Measurements from ENCODE around the gene VSTM4.

Gene VSTM4

GRCh38 chr10:49110684-49111319, 4.5 kb downstream of the VSTM4 start:
- no peak for ATAC-seq (replicated peaks; ENCODE audit: extremely low read depth, poor library complexity, severe bottlenecking)
- Mint-ChIP-seq H3K4me3 (no peak overlapping the region), H3K36me3 (ENCODE audit: insufficient read depth) (no peaks in the 10 kb centered on the region), H3K27ac (ENCODE audit: low read depth) (no peak overlapping the region), H3K9me3 (no peaks in the 10 kb centered on the region), H3K27me3 (peaks cover 24% of the 10 kb centered on the region), H3K4me1 (no peaks in the 10 kb centered on the region)
- no peak for DNase-seq (ENCODE audit: low spot score in 2 of 2)

- ATAC-seq (replicated peaks; ENCODE audit: extremely low read depth, poor library complexity, severe bottlenecking), result no peak
- no peak for DNase-seq (ENCODE audit: low spot score in 2 of 2)
- Mint-ChIP-seq H3K36me3 (ENCODE audit: insufficient read depth) (no peaks in the 10 kb centered on the region), H3K4me1 (no peaks in the 10 kb centered on the region), H3K9me3 (no peaks in the 10 kb centered on the region), H3K4me3 (no peak overlapping the region), H3K27me3 (peaks cover 27% of the 10 kb centered on the region), H3K27ac (ENCODE audit: low read depth) (no peak overlapping the region)
Measured at GRCh38 chr10:49109669-49110340, 5.5 kb downstream of the VSTM4 start.

GRCh38 chr10:49108656-49109055, 6.7 kb downstream of the VSTM4 start:
- Mint-ChIP-seq H3K4me3 (no peak overlapping the region), H3K4me1 (no peaks in the 10 kb centered on the region), H3K36me3 (ENCODE audit: insufficient read depth) (no peaks in the 10 kb centered on the region), H3K9me3 (no peaks in the 10 kb centered on the region), H3K27ac (ENCODE audit: low read depth) (no peak overlapping the region), H3K27me3 (peaks cover 35% of the 10 kb centered on the region)
- ATAC-seq (replicated peaks; ENCODE audit: extremely low read depth, poor library complexity, severe bottlenecking) (no peak), DNase-seq (ENCODE audit: low spot score in 2 of 2) (no peak)

GRCh38 chr10:49107887-49108267, 7.4 kb downstream of the VSTM4 start:
- Mint-ChIP-seq H3K9me3 (no peaks in the 10 kb centered on the region), H3K27ac (ENCODE audit: low read depth) (no peak overlapping the region), H3K4me3 (no peak overlapping the region), H3K27me3 (peaks cover 35% of the 10 kb centered on the region), H3K4me1 (no peaks in the 10 kb centered on the region), H3K36me3 (ENCODE audit: insufficient read depth) (no peaks in the 10 kb centered on the region)
- ATAC-seq (replicated peaks; ENCODE audit: extremely low read depth, poor library complexity, severe bottlenecking) (no peak), DNase-seq (ENCODE audit: low spot score in 2 of 2) (no peak)

- DNase-seq (ENCODE audit: low spot score in 2 of 2), result no peak
- Mint-ChIP-seq H3K27ac (ENCODE audit: low read depth) (no peak overlapping the region), H3K4me1 (no peaks in the 10 kb centered on the region), H3K36me3 (ENCODE audit: insufficient read depth) (no peaks in the 10 kb centered on the region), H3K4me3 (no peak overlapping the region), H3K9me3 (no peaks in the 10 kb centered on the region), H3K27me3 (peaks cover 37% of the 10 kb centered on the region)
- no peak for ATAC-seq (replicated peaks; ENCODE audit: extremely low read depth, poor library complexity, severe bottlenecking)
Measured at GRCh38 chr10:49107111-49107886, 8.0 kb downstream of the VSTM4 start.

GRCh38 chr10:49106451-49106850, 8.9 kb downstream of the VSTM4 start:
- no peaks in the 10 kb centered on the region for H3K9me3 Mint-ChIP-seq
- DNase-seq (ENCODE audit: low spot score in 2 of 2), result no peak
- H3K4me3 Mint-ChIP-seq, result no peak overlapping the region
- H3K27me3 Mint-ChIP-seq, result peaks cover 40% of the 10 kb centered on the region
- no peak overlapping the region for H3K27ac Mint-ChIP-seq (ENCODE audit: low read depth)
- ATAC-seq (replicated peaks; ENCODE audit: extremely low read depth, poor library complexity, severe bottlenecking), result no peak
- no peaks in the 10 kb centered on the region for H3K4me1 Mint-ChIP-seq
- no peaks in the 10 kb centered on the region for H3K36me3 Mint-ChIP-seq (ENCODE audit: insufficient read depth)

GRCh38 chr10:49105076-49105475, 10.2 kb downstream of the VSTM4 start:
- Mint-ChIP-seq H3K27ac (ENCODE audit: low read depth) (peak overlapping the region; percentile 23), H3K4me3 (no peak overlapping the region), H3K9me3 (no peaks in the 10 kb centered on the region), H3K27me3 (peaks cover 35% of the 10 kb centered on the region), H3K4me1 (no peaks in the 10 kb centered on the region), H3K36me3 (ENCODE audit: insufficient read depth) (no peaks in the 10 kb centered on the region)
- no peak for DNase-seq (ENCODE audit: low spot score in 2 of 2)
- ATAC-seq (replicated peaks; ENCODE audit: extremely low read depth, poor library complexity, severe bottlenecking), result no peak

GRCh38 chr10:49104323-49104722, 11.0 kb downstream of the VSTM4 start:
- Mint-ChIP-seq H3K27me3 (peaks cover 35% of the 10 kb centered on the region), H3K4me3 (no peak overlapping the region), H3K9me3 (no peaks in the 10 kb centered on the region), H3K36me3 (ENCODE audit: insufficient read depth) (no peaks in the 10 kb centered on the region), H3K4me1 (no peaks in the 10 kb centered on the region), H3K27ac (ENCODE audit: low read depth) (no peak overlapping the region)
- no peak for DNase-seq (ENCODE audit: low spot score in 2 of 2)
- no peak for ATAC-seq (replicated peaks; ENCODE audit: extremely low read depth, poor library complexity, severe bottlenecking)

- ATAC-seq (replicated peaks; ENCODE audit: extremely low read depth, poor library complexity, severe bottlenecking), result no peak
- no peaks in the 10 kb centered on the region for H3K36me3 Mint-ChIP-seq (ENCODE audit: insufficient read depth)
- H3K4me3 Mint-ChIP-seq, result no peak overlapping the region
- H3K4me1 Mint-ChIP-seq, result no peaks in the 10 kb centered on the region
- no peak overlapping the region for H3K27ac Mint-ChIP-seq (ENCODE audit: low read depth)
- no peaks in the 10 kb centered on the region for H3K9me3 Mint-ChIP-seq
- DNase-seq (ENCODE audit: low spot score in 2 of 2), result no peak
- H3K27me3 Mint-ChIP-seq, result peaks cover 37% of the 10 kb centered on the region
Measured at GRCh38 chr10:49103761-49104160, 11.6 kb downstream of the VSTM4 start.

GRCh38 chr10:49099046-49099445, 16.3 kb downstream of the VSTM4 start:
- H3K27me3 Mint-ChIP-seq, result peaks cover 35% of the 10 kb centered on the region
- no peak overlapping the region for H3K27ac Mint-ChIP-seq (ENCODE audit: low read depth)
- H3K4me1 Mint-ChIP-seq, result no peaks in the 10 kb centered on the region
- no peaks in the 10 kb centered on the region for H3K9me3 Mint-ChIP-seq
- no peaks in the 10 kb centered on the region for H3K36me3 Mint-ChIP-seq (ENCODE audit: insufficient read depth)
- ATAC-seq (replicated peaks; ENCODE audit: extremely low read depth, poor library complexity, severe bottlenecking), result no peak
- DNase-seq (ENCODE audit: low spot score in 2 of 2), result no peak
- no peak overlapping the region for H3K4me3 Mint-ChIP-seq

- H3K27ac Mint-ChIP-seq (ENCODE audit: low read depth), result no peak overlapping the region
- no peaks in the 10 kb centered on the region for H3K9me3 Mint-ChIP-seq
- ATAC-seq (replicated peaks; ENCODE audit: extremely low read depth, poor library complexity, severe bottlenecking) (no peak), DNase-seq (ENCODE audit: low spot score in 2 of 2) (no peak)
- H3K27me3 Mint-ChIP-seq, result peaks cover 29% of the 10 kb centered on the region
- H3K36me3 Mint-ChIP-seq (ENCODE audit: insufficient read depth), result no peaks in the 10 kb centered on the region
- no peak overlapping the region for H3K4me3 Mint-ChIP-seq
- H3K4me1 Mint-ChIP-seq, result no peaks in the 10 kb centered on the region
Measured at GRCh38 chr10:49096890-49097445, 18.4 kb downstream of the VSTM4 start.

GRCh38 chr10:49094646-49095045, 20.7 kb downstream of the VSTM4 start:
- H3K4me1 Mint-ChIP-seq, result no peaks in the 10 kb centered on the region
- peaks cover 19% of the 10 kb centered on the region for H3K27me3 Mint-ChIP-seq
- no peaks in the 10 kb centered on the region for H3K9me3 Mint-ChIP-seq

GRCh38 chr10:49093922-49094321, 21.4 kb downstream of the VSTM4 start:
- no peak for ATAC-seq (replicated peaks; ENCODE audit: extremely low read depth, poor library complexity, severe bottlenecking)
- DNase-seq (ENCODE audit: low spot score in 2 of 2), result no peak
- no peaks in the 10 kb centered on the region for H3K4me1 Mint-ChIP-seq
- no peaks in the 10 kb centered on the region for H3K36me3 Mint-ChIP-seq (ENCODE audit: insufficient read depth)
- H3K4me3 Mint-ChIP-seq, result no peak overlapping the region
- no peak overlapping the region for H3K27ac Mint-ChIP-seq (ENCODE audit: low read depth)
- no peaks in the 10 kb centered on the region for H3K9me3 Mint-ChIP-seq
- peaks cover 11% of the 10 kb centered on the region for H3K27me3 Mint-ChIP-seq

More at GRCh38 chr10:49094646-49095045, 20.7 kb downstream of the VSTM4 start:
- no peak for DNase-seq (ENCODE audit: low spot score in 2 of 2)
- no peak overlapping the region for H3K4me3 Mint-ChIP-seq
- H3K27ac Mint-ChIP-seq (ENCODE audit: low read depth), result no peak overlapping the region
- no peak for ATAC-seq (replicated peaks; ENCODE audit: extremely low read depth, poor library complexity, severe bottlenecking)
- H3K36me3 Mint-ChIP-seq (ENCODE audit: insufficient read depth), result no peaks in the 10 kb centered on the region
